Trophoblast cell (in vitro differentiated cells and primary cell): ENCODE measurements around the gene TDRD6.
A peak's percentile ranks its signal among the peaks of the same experiment; 100 is the strongest.

Source experiments
- DNase-seq, 2 donors: peaks; one replicate each; pipeline ENCODE4 v3.0.0-alpha.2; 2016
- H2AFZ ChIP-seq: 2 replicates; pipeline ENCODE4 v1.6.1; 2013; ENCODE audit warnings: low read length, moderate library complexity, mild to moderate bottlenecking; ENCODE audit not compliant: insufficient read depth, poor library complexity
- H2AK5ac ChIP-seq: 2 replicates; pipeline ENCODE4 v1.6.1; 2013; ENCODE audit warnings: mild to moderate bottlenecking, low read length
- H2BK120ac ChIP-seq: 2 replicates; pipeline ENCODE4 v1.6.1; 2013; ENCODE audit warnings: low read length, mild to moderate bottlenecking, moderate library complexity; ENCODE audit not compliant: insufficient read depth, poor library complexity
- H2BK12ac ChIP-seq: 2 replicates; pipeline ENCODE4 v1.6.1; 2013; ENCODE audit warnings: mild to moderate bottlenecking, low read length, moderate library complexity
- H2BK5ac ChIP-seq: 2 replicates; pipeline ENCODE4 v1.6.1; 2013; ENCODE audit warnings: low read length, low read depth, moderate library complexity, mild to moderate bottlenecking; ENCODE audit not compliant: poor library complexity
- H3K14ac ChIP-seq: 2 replicates; pipeline ENCODE4 v1.6.1; 2013; ENCODE audit warnings: mild to moderate bottlenecking, low read length
- H3K18ac ChIP-seq: 2 replicates; pipeline ENCODE4 v1.6.1; 2013; ENCODE audit warnings: mild to moderate bottlenecking, low read length
- H3K23ac ChIP-seq: 2 replicates; pipeline ENCODE4 v1.6.1; 2013; ENCODE audit warnings: low read length
- H3K27ac ChIP-seq: 2 replicates; pipeline ENCODE4 v1.5.1; 2013; ENCODE audit warnings: low read depth, mild to moderate bottlenecking, inconsistent platforms, low read length, moderate library complexity
- H3K27me3 ChIP-seq: 2 replicates; pipeline ENCODE4 v1.6.1; 2013; ENCODE audit warnings: inconsistent platforms, mild to moderate bottlenecking, low read length, moderate library complexity; ENCODE audit not compliant: insufficient read depth
- H3K36me3 ChIP-seq, 2 experiments: 1 replicate in 1 of 2; 2 replicates in 1 of 2; pipeline ENCODE4 v1.6.1; 2013; ENCODE audit warnings: low read length in 2 of 2, mild to moderate bottlenecking in 2 of 2, moderate library complexity in 1 of 2; ENCODE audit not compliant: insufficient read depth in 2 of 2, control insufficient read depth in 1 of 2
- H3K4ac ChIP-seq: 2 replicates; pipeline ENCODE4 v1.6.1; 2013; ENCODE audit warnings: low read depth, mild to moderate bottlenecking, low read length, moderate library complexity
- H3K4me1 ChIP-seq, 2 experiments: 1 replicate in 1 of 2; 2 replicates in 1 of 2; pipeline ENCODE4 v1.6.1; 2013; ENCODE audit warnings: low read length in 2 of 2, mild to moderate bottlenecking in 2 of 2, moderate library complexity in 1 of 2; ENCODE audit not compliant: insufficient read depth in 2 of 2, control insufficient read depth in 1 of 2
- H3K4me2 ChIP-seq: 2 replicates; pipeline ENCODE4 v1.6.1; 2013; ENCODE audit warnings: inconsistent platforms, mild to moderate bottlenecking, low read length, moderate library complexity
- H3K4me3 ChIP-seq: 2 replicates; pipeline ENCODE4 v1.5.1; 2013; ENCODE audit warnings: mild to moderate bottlenecking, low read depth, low read length, inconsistent platforms
- H3K79me1 ChIP-seq: one replicate; pipeline ENCODE4 v1.6.1; 2013; ENCODE audit warnings: low read length
- H3K79me2 ChIP-seq: 2 replicates; pipeline ENCODE4 v1.6.1; 2013; ENCODE audit warnings: low read length, mild to moderate bottlenecking; ENCODE audit not compliant: control insufficient read depth, insufficient read depth, poor library complexity
- H3K9ac ChIP-seq: 2 replicates; pipeline ENCODE4 v1.6.1; 2013; ENCODE audit warnings: mild to moderate bottlenecking, low read length
- H3K9me3 ChIP-seq: 2 replicates; pipeline ENCODE4 v1.6.1; 2013; ENCODE audit warnings: low read depth, mild to moderate bottlenecking, control low read depth, inconsistent platforms, low read length; ENCODE audit not compliant: insufficient read depth
- H4K12ac ChIP-seq: 2 replicates; pipeline ENCODE4 v1.6.1; 2013; ENCODE audit warnings: low read depth, mild to moderate bottlenecking, low read length, moderate library complexity
- H4K8ac ChIP-seq: 2 replicates; pipeline ENCODE4 v1.6.1; 2013; ENCODE audit warnings: low read depth, mild to moderate bottlenecking, low read length, moderate library complexity
- H4K91ac ChIP-seq: one replicate; pipeline ENCODE4 v1.6.1; 2013; ENCODE audit warnings: low read depth, mild to moderate bottlenecking, low read length, moderate library complexity
- WGBS: extraction: QIAGEN DNeasy Blood & Tissue Kit; methylation state at CpG from one replicate; pipeline ENCODE4 v1.1.7; 2013; ENCODE audit warnings: missing lambda C conversion rate; ENCODE audit not compliant: insufficient read length, insufficient coverage; ENCODE audit errors: extremely low coverage; 5-methylcytosine and 5-hydroxymethylcytosine counted together

Gene TDRD6

GRCh38 chr6:46651006-46651405, 36.7 kb upstream of the TDRD6 start:
- H4K91ac ChIP-seq: no peak overlapping the region
- no peak overlapping the region for H2AK5ac ChIP-seq
- no peak overlapping the region for H2BK12ac ChIP-seq
- no peak overlapping the region for H2BK120ac ChIP-seq
- DNase-seq: no peak
- H3K23ac ChIP-seq: no peak overlapping the region
- no peaks in the 10 kb centered on the region for H3K79me1 ChIP-seq
- no peaks in the 10 kb centered on the region for H3K36me3 ChIP-seq
- H3K9me3 ChIP-seq: no peaks in the 10 kb centered on the region
- H3K4me1 ChIP-seq: peaks cover 0 to 4% of the 10 kb centered on the region in 2 experiments
- no peak overlapping the region for H3K4me3 ChIP-seq
- peaks cover 3% of the 10 kb centered on the region for H3K27me3 ChIP-seq
- H4K8ac ChIP-seq: no peak overlapping the region
- H4K12ac ChIP-seq: no peak overlapping the region
- no peak overlapping the region for H3K9ac ChIP-seq
- no peak overlapping the region for H3K14ac ChIP-seq
- H2BK5ac ChIP-seq: no peak overlapping the region
- no CpG with 5 or more reads among the region's 1 CpG for WGBS
- peaks cover 2% of the 10 kb centered on the region for H3K79me2 ChIP-seq
- no peak overlapping the region for H3K4me2 ChIP-seq
- H3K18ac ChIP-seq: no peak overlapping the region
- H3K4ac ChIP-seq: no peak overlapping the region
- no peak overlapping the region for H2AFZ ChIP-seq
- no peak overlapping the region for H3K27ac ChIP-seq

GRCh38 chr6:46651816-46652215, 35.9 kb upstream of the TDRD6 start:
- Histone ChIP-seq H2BK12ac (no peak overlapping the region), H2BK120ac (no peak overlapping the region), H3K79me2 (peaks cover 2% of the 10 kb centered on the region), H3K79me1 (no peaks in the 10 kb centered on the region), H3K14ac (no peak overlapping the region), H4K91ac (no peak overlapping the region), H4K12ac (no peak overlapping the region), H3K23ac (no peak overlapping the region), H2BK5ac (no peak overlapping the region), H3K27ac (no peak overlapping the region), H3K4me2 (peak overlapping the region; percentile 99), H3K27me3 (peaks cover 3% of the 10 kb centered on the region), H2AFZ (no peak overlapping the region), H3K9ac (no peak overlapping the region), H3K4ac (no peak overlapping the region), H3K36me3 (no peaks in the 10 kb centered on the region), H3K4me3 (no peak overlapping the region), H3K18ac (no peak overlapping the region), H3K4me1 (peaks cover 0 to 4% of the 10 kb centered on the region in 2 experiments), H4K8ac (no peak overlapping the region), H3K9me3 (no peaks in the 10 kb centered on the region), H2AK5ac (no peak overlapping the region)
- DNase-seq: peak in 1 of 2 donors; percentile 37
- no CpG with 5 or more reads among the region's 8 CpGs for WGBS

DNA sequence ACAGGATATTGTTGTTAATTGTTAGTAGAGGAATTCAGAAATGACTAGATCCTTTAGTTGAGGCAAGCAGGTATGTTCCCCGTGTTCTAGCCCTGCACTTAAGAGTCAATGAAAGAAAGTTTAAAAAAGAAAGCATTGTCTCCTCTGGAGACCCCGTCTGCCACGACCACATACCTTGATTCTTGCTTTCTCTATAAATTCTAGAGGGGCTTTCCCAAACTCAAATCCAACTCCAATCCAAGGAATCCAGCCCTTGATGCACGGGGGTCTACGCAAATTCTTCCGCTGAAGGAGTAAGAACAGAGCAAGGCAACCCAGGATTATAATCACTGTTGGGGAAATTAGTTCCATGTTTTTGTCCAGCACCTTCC, 35.5 kb upstream of the TDRD6 start:
- Histone ChIP-seq H4K12ac (no peak overlapping the region), H3K27ac (no peak overlapping the region), H3K14ac (peak overlapping the region; percentile 2), H2BK12ac (no peak overlapping the region), H3K79me2 (peaks cover 2% of the 10 kb centered on the region), H3K9me3 (no peaks in the 10 kb centered on the region), H3K4me1 (peaks cover 0 to 4% of the 10 kb centered on the region in 2 experiments), H3K36me3 (no peaks in the 10 kb centered on the region), H4K8ac (peak overlapping the region; percentile 35), H3K23ac (no peak overlapping the region), H3K4ac (peak overlapping the region; percentile 4), H2BK120ac (no peak overlapping the region), H3K4me3 (peak overlapping the region; percentile 62), H3K27me3 (peaks cover 3% of the 10 kb centered on the region), H3K79me1 (no peaks in the 10 kb centered on the region), H3K18ac (no peak overlapping the region), H3K4me2 (peak overlapping the region; percentile 99), H2AK5ac (no peak overlapping the region), H2AFZ (peak overlapping the region; percentile 57), H3K9ac (peak overlapping the region; percentile 35), H2BK5ac (no peak overlapping the region), H4K91ac (no peak overlapping the region)
- no peak for DNase-seq
- WGBS: no CpG with 5 or more reads among the region's 6 CpGs

DNA sequence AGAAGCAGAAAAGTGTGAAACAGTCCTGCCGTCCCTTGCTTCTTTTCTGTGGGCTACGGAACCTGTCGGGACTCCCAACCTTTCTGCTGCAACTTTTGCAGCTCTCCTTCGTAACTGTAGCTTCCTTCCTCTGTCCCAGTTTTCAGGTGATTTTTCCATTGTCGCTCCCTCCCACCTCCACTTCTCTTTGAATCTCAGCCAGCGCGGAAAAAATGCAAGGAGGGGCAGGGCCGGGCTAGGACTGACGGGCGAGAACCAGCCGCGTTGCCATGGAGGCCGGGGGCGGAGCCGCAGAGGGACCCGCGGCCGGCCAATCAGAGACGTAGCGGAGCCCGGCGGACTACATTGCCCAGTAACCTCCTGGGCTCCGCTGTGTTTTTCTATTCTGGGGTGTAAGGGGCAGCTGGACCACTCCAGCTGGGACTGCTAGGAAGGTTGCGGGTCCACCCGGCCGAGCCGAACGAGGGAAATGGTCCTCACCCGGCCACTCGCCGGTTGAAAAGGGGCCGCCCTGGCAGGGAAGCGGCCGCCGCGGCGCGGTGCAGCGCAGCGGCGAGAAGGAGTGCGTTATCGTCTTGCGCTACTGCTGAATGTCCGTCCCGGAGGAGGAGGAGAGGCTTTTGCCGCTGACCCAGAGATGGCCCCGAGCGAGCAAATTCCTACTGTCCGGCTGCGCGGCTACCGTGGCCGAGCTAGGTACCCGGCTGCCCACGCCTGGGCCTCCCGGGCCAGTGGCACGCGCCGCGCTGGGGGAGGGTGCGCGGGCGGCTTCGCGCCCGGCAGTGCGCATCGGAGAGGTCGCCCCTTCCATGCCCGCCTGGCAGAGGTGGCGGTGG, 34.9 kb upstream of the TDRD6 start, which contains the start of the genes CYP39A1 and SLC25A27:
TSS of gene CYP39A1 (minus strand) at position 216 of the 836 bp plus-strand sequence. CDS start 236 bp downstream, outside the sequence.
TSS of gene SLC25A27 (plus strand) at position 373 of the 836 bp plus-strand sequence. CDS start at position 591, 218 bp downstream.
- H3K79me2 ChIP-seq: peaks cover 2% of the 10 kb centered on the region
- no peak within 1 kb of the TSS for H2BK120ac ChIP-seq
- peak within 1 kb of the TSS; percentile 99 for H3K4me2 ChIP-seq
- no peaks in the 10 kb centered on the region for H3K36me3 ChIP-seq
- H3K14ac ChIP-seq: peak within 1 kb of the TSS; percentile 2
- peak within 1 kb of the TSS; percentile 35 for H3K9ac ChIP-seq
- H3K18ac ChIP-seq: no peak within 1 kb of the TSS
- no peak within 1 kb of the TSS for H4K91ac ChIP-seq
- H3K79me1 ChIP-seq: no peaks in the 10 kb centered on the region
- H4K8ac ChIP-seq: peak within 1 kb of the TSS; percentile 35
- no peak within 1 kb of the TSS for H2AK5ac ChIP-seq
- peak within 1 kb of the TSS; percentile 57 for H2AFZ ChIP-seq
- H3K23ac ChIP-seq: no peak within 1 kb of the TSS
- H3K4me1 ChIP-seq: peaks cover 0 to 4% of the 10 kb centered on the region in 2 experiments
- peak within 1 kb of the TSS; percentile 4 for H3K4ac ChIP-seq
- DNase-seq: peak; percentile 93 to 94
- no peaks in the 10 kb centered on the region for H3K9me3 ChIP-seq
- WGBS: no CpG with 5 or more reads among the region's 72 CpGs
- H3K27ac ChIP-seq: no peak within 1 kb of the TSS
- no peak within 1 kb of the TSS for H2BK5ac ChIP-seq
- H3K27me3 ChIP-seq: peaks cover 3% of the 10 kb centered on the region
- no peak within 1 kb of the TSS for H2BK12ac ChIP-seq
- peak within 1 kb of the TSS; percentile 94 for H3K4me3 ChIP-seq
- H4K12ac ChIP-seq: no peak within 1 kb of the TSS
